Measurements from ENCODE around the gene GRB10. TPM values are rescaled to one million over a fixed set of nuclear protein-coding genes. Genes with fewer than 3 reads are reported as not detected.

Gene GRB10
- total RNA-seq, 8 experiments from 2014 or later: 14.7 to 38.6 (median 30.9) TPM

DNA sequence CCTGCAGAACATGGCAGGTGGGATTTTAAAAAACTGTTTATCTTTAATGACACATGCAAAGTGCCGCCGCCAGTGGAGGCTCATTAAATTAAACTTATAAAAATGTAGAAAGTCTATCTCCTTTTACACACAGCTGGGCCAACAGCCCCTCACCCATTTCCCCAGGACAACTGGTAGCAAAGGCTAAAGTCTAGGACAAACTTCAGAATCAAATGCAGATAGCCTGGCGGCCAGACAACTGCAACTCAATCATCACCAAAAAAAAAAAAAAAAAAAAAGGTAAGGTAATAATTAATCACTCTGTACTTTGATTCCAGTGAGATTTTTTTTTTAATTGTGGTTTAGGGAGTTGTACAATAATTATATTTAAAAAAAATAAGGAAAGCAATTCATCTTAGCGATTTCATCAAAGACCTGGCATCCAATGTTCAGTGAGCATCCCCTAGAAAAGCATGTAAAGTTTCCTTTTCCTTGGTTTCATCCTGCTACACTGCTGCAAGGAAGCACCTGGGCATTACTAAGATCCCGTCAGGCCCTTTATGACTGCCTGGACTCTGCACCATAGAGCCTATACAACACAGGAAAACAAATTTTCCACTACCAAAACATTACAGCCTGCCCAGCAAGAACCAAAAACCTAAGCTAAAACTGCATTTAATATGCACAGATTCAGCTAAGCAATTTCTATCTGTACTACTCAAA lies 98.5 kb downstream of the GRB10 start:
- 80 to 100% (median 99%) methylated on average over 1 to 5 of the region's 5 CpGs for WGBS, 10 experiments
- H3K27ac ChIP-seq: no peak overlapping the region
- no peak overlapping the region for H3K4me3 ChIP-seq
- no peak for ATAC-seq (replicated peaks in 6 of 8)
- in situ Hi-C loops (cut with MboI; ENCODE audit: low pct_unique_long_range_greater_than_20kb in 2 of 9, low sequenced_read_pairs in 9 of 9, unreplicated experiment in 9 of 9): loop anchor here in 3 of 9 experiments (25.0 kb wide), 2 partner anchors 222 to 453 kb away; partner anchors contain the start of gene FIGNL1 (in 2 of the 3)
- H3K4me1 ChIP-seq (replicated peaks in 1 of 2): no peaks in the 10 kb centered on the region

DNA sequence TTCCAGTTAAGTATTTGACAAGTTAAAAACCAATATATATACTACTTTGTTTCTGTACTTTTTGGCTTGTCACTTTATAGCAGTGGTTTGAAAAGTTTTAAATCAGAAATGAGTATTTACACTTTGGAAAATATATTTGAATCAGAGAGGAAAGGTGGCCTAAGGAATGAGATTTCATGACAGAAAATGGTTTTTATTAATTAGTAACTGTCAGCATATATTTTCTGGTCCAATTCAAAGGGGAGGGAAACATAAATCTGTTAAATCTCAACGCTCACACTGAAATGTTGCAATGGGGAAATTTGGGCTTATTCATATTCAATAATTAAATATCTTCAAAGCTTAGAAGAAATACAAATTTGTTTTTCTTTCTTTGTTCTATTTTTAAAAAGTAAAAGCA lies 100.1 kb downstream of the GRB10 start:
- no peak overlapping the region for H3K27ac ChIP-seq
- in situ Hi-C loops (cut with MboI; ENCODE audit: low pct_unique_long_range_greater_than_20kb in 2 of 9, low sequenced_read_pairs in 9 of 9, unreplicated experiment in 9 of 9): loop anchor here in 3 of 9 experiments (25.0 kb wide), 2 partner anchors 220 to 455 kb away; partner anchors contain the start of gene FIGNL1 (in 2 of the 3)

GRCh38 chr7:50682079-50682478 lies 100.6 kb downstream of the GRB10 start:
- WGBS, 10 experiments: 0 to 100% (median 60%) methylated on average over 1 to 4 of the region's 4 CpGs; no CpG with 5 or more reads in 5 of the 10 experiments
- no peak overlapping the region for H3K4me3 ChIP-seq
- in situ Hi-C loops (cut with MboI; ENCODE audit: low pct_unique_long_range_greater_than_20kb in 2 of 9, low sequenced_read_pairs in 9 of 9, unreplicated experiment in 9 of 9): loop anchor here in 3 of 9 experiments (25.0 kb wide), 2 partner anchors 220 to 455 kb away; partner anchors contain the start of gene FIGNL1 (in 2 of the 3)
- no peaks in the 10 kb centered on the region for H3K4me1 ChIP-seq (replicated peaks in 1 of 2)
- H3K27ac ChIP-seq: no peak overlapping the region
- no peak for ATAC-seq (replicated peaks in 6 of 8)

More for the DNA sequence above, 100.1 kb downstream of the GRB10 start:
- 73 to 100% (median 100%) methylated on average over 1 of the region's 1 CpG; no CpG with 5 or more reads in 1 of the 10 experiments for WGBS, 10 experiments
- Histone ChIP-seq H3K4me1 (replicated peaks in 1 of 2) (no peaks in the 10 kb centered on the region), H3K4me3 (no peak overlapping the region)
- ATAC-seq (replicated peaks in 6 of 8): no peak

DNA sequence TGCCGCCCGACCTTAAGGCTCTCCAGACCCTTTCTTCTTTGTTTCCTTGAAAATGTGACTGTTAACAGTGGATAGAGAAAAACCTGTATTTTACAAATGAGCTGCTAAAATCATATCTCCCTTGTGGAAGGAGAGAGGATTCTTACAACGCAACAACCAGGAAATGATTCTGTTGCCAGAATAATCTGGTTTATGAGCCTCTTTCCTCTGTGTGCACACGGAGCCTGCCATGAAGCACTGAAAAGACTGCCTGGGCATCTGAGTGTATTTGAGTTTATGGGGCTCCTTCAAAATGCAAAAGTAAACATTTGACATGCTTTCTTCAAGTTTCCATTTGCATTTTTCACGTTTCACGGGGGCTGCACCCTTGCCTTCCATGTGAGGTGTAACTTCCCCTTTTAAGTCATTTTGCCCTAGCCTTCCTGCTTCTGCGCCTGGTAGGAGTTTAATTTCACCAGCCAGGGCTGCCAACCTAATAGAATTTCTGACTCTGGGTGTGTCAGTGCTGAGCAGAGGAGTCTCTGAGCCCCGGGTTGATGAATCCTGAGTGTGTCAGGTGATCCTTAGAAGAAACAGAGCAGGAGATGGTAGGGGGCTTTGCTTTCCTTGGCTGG lies 101.2 kb downstream of the GRB10 start:
- H3K4me3 ChIP-seq: no peak overlapping the region
- H3K27ac ChIP-seq: no peak overlapping the region
- ATAC-seq (replicated peaks in 6 of 8): peak in 1 of 8 experiments; percentile 19
- H3K4me1 ChIP-seq (replicated peaks in 1 of 2): peaks cover 0 to 1% of the 10 kb centered on the region in 2 donors
- in situ Hi-C loops (cut with MboI; ENCODE audit: low pct_unique_long_range_greater_than_20kb in 2 of 9, low sequenced_read_pairs in 9 of 9, unreplicated experiment in 9 of 9): loop anchor here in 3 of 9 experiments (25.0 kb wide), 2 partner anchors 219 to 456 kb away; partner anchors contain the start of gene FIGNL1 (in 2 of the 3)
- WGBS, 10 experiments: 42 to 100% (median 84%) methylated on average over 1 to 8 of the region's 8 CpGs

DNA sequence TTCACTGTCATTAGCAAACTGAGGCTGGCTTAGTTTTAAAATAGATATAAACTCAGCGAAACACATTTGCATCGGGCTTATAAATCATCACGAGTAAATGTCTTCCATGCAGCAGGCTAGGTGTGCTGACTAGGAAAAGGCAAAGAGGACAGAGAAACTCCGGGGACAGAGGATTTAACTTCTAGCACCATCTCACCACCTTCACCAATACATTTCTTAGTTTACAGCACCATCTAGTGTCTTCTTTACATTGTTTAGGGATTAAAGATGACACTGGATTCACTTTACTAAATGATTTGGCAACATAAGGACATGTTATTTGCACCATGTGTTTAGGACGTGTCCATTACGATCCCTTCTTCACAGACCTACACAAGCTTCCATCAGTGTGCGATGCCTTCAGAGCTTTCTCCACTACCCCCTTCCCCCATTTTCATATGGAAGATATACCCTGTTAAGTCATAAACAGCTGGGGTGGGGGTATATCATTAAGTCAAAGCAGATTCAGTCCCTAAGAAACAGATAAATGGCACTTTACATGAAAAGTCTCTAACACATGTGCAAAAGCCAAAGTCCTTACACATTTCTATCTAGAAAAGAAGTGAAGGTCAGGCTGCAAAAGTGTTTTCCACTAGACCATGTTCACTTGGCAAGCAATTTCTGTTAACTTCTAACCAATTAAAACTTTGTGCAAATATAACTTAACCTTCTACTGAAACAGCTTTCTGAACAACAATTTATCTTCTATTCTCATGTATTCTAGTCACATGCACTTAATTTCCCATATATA lies 103.3 kb downstream of the GRB10 start:
- no peak overlapping the region for H3K4me3 ChIP-seq
- ATAC-seq (replicated peaks in 6 of 8): peak; percentile 43 to 86 (median 64)
- H3K4me1 ChIP-seq (replicated peaks in 1 of 2): peaks cover 7% of the 10 kb centered on the region in 2 donors
- 20 to 87% (median 40%) methylated on average over 1 to 7 of the region's 7 CpGs; no CpG with 5 or more reads in 3 of the 10 experiments for WGBS, 10 experiments
- in situ Hi-C loops (cut with MboI; ENCODE audit: low pct_unique_long_range_greater_than_20kb in 2 of 9, low sequenced_read_pairs in 9 of 9, unreplicated experiment in 9 of 9): loop anchor here in 3 of 9 experiments (25.0 kb wide), 2 partner anchors 217 to 458 kb away; partner anchors contain the start of gene FIGNL1 (in 2 of the 3)
- H3K27ac ChIP-seq: no peak overlapping the region

GRCh38 chr7:50678586-50678985 lies 104.1 kb downstream of the GRB10 start:
- ATAC-seq (replicated peaks in 6 of 8): no peak
- in situ Hi-C loops (cut with MboI; ENCODE audit: low pct_unique_long_range_greater_than_20kb in 2 of 9, low sequenced_read_pairs in 9 of 9, unreplicated experiment in 9 of 9): loop anchor here in 3 of 9 experiments (25.0 kb wide), 2 partner anchors 216 to 459 kb away; partner anchors contain the start of gene FIGNL1 (in 2 of the 3)
- 76 to 100% (median 89%) methylated on average over 3 to 7 of the region's 7 CpGs for WGBS, 10 experiments
- Histone ChIP-seq H3K4me1 (replicated peaks in 1 of 2) (peaks cover 7% of the 10 kb centered on the region in 2 donors), H3K4me3 (no peak overlapping the region), H3K27ac (no peak overlapping the region)

GRCh38 chr7:50677638-50677996 lies 105.1 kb downstream of the GRB10 start:
- no peak for ATAC-seq (replicated peaks in 6 of 8)
- peaks cover 7% of the 10 kb centered on the region in 2 donors for H3K4me1 ChIP-seq (replicated peaks in 1 of 2)
- in situ Hi-C loops (cut with MboI; ENCODE audit: low pct_unique_long_range_greater_than_20kb in 2 of 9, low sequenced_read_pairs in 9 of 9, unreplicated experiment in 9 of 9): loop anchor here in 3 of 9 experiments (25.0 kb wide), 2 partner anchors 215 to 460 kb away; partner anchors contain the start of gene FIGNL1 (in 2 of the 3)
- H3K4me3 ChIP-seq: no peak overlapping the region
- 66 to 100% (median 93%) methylated on average over 1 to 7 of the region's 7 CpGs; no CpG with 5 or more reads in 5 of the 10 experiments for WGBS, 10 experiments
- H3K27ac ChIP-seq: no peak overlapping the region

- Histone ChIP-seq H3K4me3 (no peak overlapping the region), H3K4me1 (replicated peaks in 1 of 2) (peaks cover 7% of the 10 kb centered on the region in 2 donors), H3K27ac (no peak overlapping the region)
- in situ Hi-C loops (cut with MboI; ENCODE audit: low pct_unique_long_range_greater_than_20kb in 2 of 9, low sequenced_read_pairs in 9 of 9, unreplicated experiment in 9 of 9): loop anchor here in 3 of 9 experiments (25.0 kb wide), 2 partner anchors 215 to 460 kb away; partner anchors contain the start of gene FIGNL1 (in 2 of the 3)
- peak in 4 of 8 experiments; percentile 21 to 75 (median 46) for ATAC-seq (replicated peaks in 6 of 8)
- WGBS, 10 experiments: 0 to 82% (median 20%) methylated on average over 1 to 8 of the region's 13 CpGs; no CpG with 5 or more reads in 5 of the 10 experiments
Observed at GRCh38 chr7:50676740-50677637, 105.7 kb downstream of the GRB10 start.

- in situ Hi-C loops (cut with MboI; ENCODE audit: low pct_unique_long_range_greater_than_20kb in 2 of 9, low sequenced_read_pairs in 9 of 9, unreplicated experiment in 9 of 9): loop anchor here in 3 of 9 experiments (25.0 kb wide), 2 partner anchors 214 to 461 kb away; partner anchors contain the start of gene FIGNL1 (in 2 of the 3)
Observed at GRCh38 chr7:50676079-50676478, 106.6 kb downstream of the GRB10 start.

GRCh38 chr7:50674896-50675835 lies 107.5 kb downstream of the GRB10 start:
- no peak overlapping the region for H3K27ac ChIP-seq
- H3K4me3 ChIP-seq: no peak overlapping the region
- peaks cover 7% of the 10 kb centered on the region in 2 donors for H3K4me1 ChIP-seq (replicated peaks in 1 of 2)
- in situ Hi-C loops (cut with MboI; ENCODE audit: low pct_unique_long_range_greater_than_20kb in 2 of 9, low sequenced_read_pairs in 9 of 9, unreplicated experiment in 9 of 9): loop anchor here in 3 of 9 experiments (25.0 kb wide), 2 partner anchors 213 to 462 kb away; partner anchors contain the start of gene FIGNL1 (in 2 of the 3)
- peak in 1 of 8 experiments; percentile 41 for ATAC-seq (replicated peaks in 6 of 8)
- WGBS, 10 experiments: 72 to 100% (median 91%) methylated on average over 1 to 10 of the region's 11 CpGs; no CpG with 5 or more reads in 1 of the 10 experiments

More at GRCh38 chr7:50676079-50676478, 106.6 kb downstream of the GRB10 start:
- 43 to 100% (median 79%) methylated on average over 1 to 5 of the region's 5 CpGs; no CpG with 5 or more reads in 4 of the 10 experiments for WGBS, 10 experiments
- Histone ChIP-seq H3K4me3 (no peak overlapping the region), H3K4me1 (replicated peaks in 1 of 2) (peaks cover 7% of the 10 kb centered on the region in 2 donors), H3K27ac (no peak overlapping the region)
- ATAC-seq (replicated peaks in 6 of 8): no peak
